ENCODE results near the gene SLC22A5.
"Not testable (repeated sequence)": the region's sequence is repeated elsewhere in the genome, so short reads cannot be mapped to it uniquely, and the experiment has no call there.

SLC22A5 gene

GRCh38 chr5:132394667-132395259 is 25.3 kb downstream of the SLC22A5 start:
- Histone ChIP-seq H3K4me3 (ENCODE audit: low read depth, low read length) (peak overlapping the region; percentile 8), H3K36me3 (ENCODE audit: control insufficient read depth, insufficient read depth, low read length) (no peaks in the 10 kb centered on the region), H3K9ac (no peak overlapping the region), H3K79me2 (no peaks in the 10 kb centered on the region), H3K4me1 (peaks cover 8% of the 10 kb centered on the region), H3K27ac (no peak overlapping the region), H3K9me3 (ENCODE audit: control insufficient read depth, low read length) (no peaks in the 10 kb centered on the region), H2AFZ (no peak overlapping the region), H3K27me3 (ENCODE audit: control insufficient read depth, insufficient read depth, low read length) (no peaks in the 10 kb centered on the region), H3K4me2 (ENCODE audit: low read length) (peak overlapping the region; percentile 33)
- TF ChIP-seq CTCF (IDR thresholded peaks at IDR 0.05) = no peak

GRCh38 chr5:132396589-132397031 is 27.1 kb downstream of the SLC22A5 start:
- H3K27ac ChIP-seq = no peak overlapping the region
- H3K4me2 ChIP-seq (ENCODE audit: low read length) = peak overlapping the region; percentile 5
- no peak overlapping the region for H3K9ac ChIP-seq
- H3K4me1 ChIP-seq = peaks cover 6% of the 10 kb centered on the region
- no peaks in the 10 kb centered on the region for H3K27me3 ChIP-seq (ENCODE audit: control insufficient read depth, insufficient read depth, low read length)
- H3K9me3 ChIP-seq (ENCODE audit: control insufficient read depth, low read length) = no peaks in the 10 kb centered on the region
- TF ChIP-seq CTCF (IDR thresholded peaks at IDR 0.05) = no peak
- H3K79me2 ChIP-seq = no peaks in the 10 kb centered on the region
- H2AFZ ChIP-seq = no peak overlapping the region
- H3K4me3 ChIP-seq (ENCODE audit: low read depth, low read length) = no peak overlapping the region
- no peaks in the 10 kb centered on the region for H3K36me3 ChIP-seq (ENCODE audit: control insufficient read depth, insufficient read depth, low read length)

GRCh38 chr5:132397224-132397623 is 27.7 kb downstream of the SLC22A5 start:
- TF ChIP-seq CTCF (IDR thresholded peaks at IDR 0.05) = no peak
- no peaks in the 10 kb centered on the region for H3K9me3 ChIP-seq (ENCODE audit: control insufficient read depth, low read length)
- H3K27me3 ChIP-seq (ENCODE audit: control insufficient read depth, insufficient read depth, low read length) = no peaks in the 10 kb centered on the region
- H3K27ac ChIP-seq = no peak overlapping the region
- no peak overlapping the region for H3K9ac ChIP-seq
- H3K4me1 ChIP-seq = peaks cover 6% of the 10 kb centered on the region
- H3K36me3 ChIP-seq (ENCODE audit: control insufficient read depth, insufficient read depth, low read length) = no peaks in the 10 kb centered on the region
- peak overlapping the region; percentile 5 for H3K4me2 ChIP-seq (ENCODE audit: low read length)
- H2AFZ ChIP-seq = no peak overlapping the region
- no peaks in the 10 kb centered on the region for H3K79me2 ChIP-seq
- no peak overlapping the region for H3K4me3 ChIP-seq (ENCODE audit: low read depth, low read length)

GRCh38 chr5:132397936-132398675 is 28.6 kb downstream of the SLC22A5 start:
- H3K79me2 ChIP-seq; H3K9ac ChIP-seq; H3K9me3 ChIP-seq (ENCODE audit: control insufficient read depth, low read length); H3K36me3 ChIP-seq (ENCODE audit: control insufficient read depth, insufficient read depth, low read length); H3K27me3 ChIP-seq (ENCODE audit: control insufficient read depth, insufficient read depth, low read length); H3K4me3 ChIP-seq (ENCODE audit: low read depth, low read length); H3K4me2 ChIP-seq (ENCODE audit: low read length); H3K4me1 ChIP-seq; H3K27ac ChIP-seq; H2AFZ ChIP-seq: not testable (repeated sequence)

- not testable (repeated sequence) for H3K9ac ChIP-seq; H2AFZ ChIP-seq; H3K36me3 ChIP-seq (ENCODE audit: control insufficient read depth, insufficient read depth, low read length); H3K9me3 ChIP-seq (ENCODE audit: control insufficient read depth, low read length); H3K4me1 ChIP-seq; H3K27ac ChIP-seq; H3K79me2 ChIP-seq; H3K4me2 ChIP-seq (ENCODE audit: low read length); H3K27me3 ChIP-seq (ENCODE audit: control insufficient read depth, insufficient read depth, low read length); H3K4me3 ChIP-seq (ENCODE audit: low read depth, low read length)
Measured at GRCh38 chr5:132404041-132404440, 34.5 kb downstream of the SLC22A5 start.

Data from parathyroid adenoma (tissue), 2 donors.